ENCODE data around the gene HSBP1.

HSBP1 gene

GRCh38 chr16:83833921-83834320 lies 26.1 kb downstream of the HSBP1 start:
- H3K4me1 Mint-ChIP-seq, result peaks cover 5% of the 10 kb centered on the region
- no peaks in the 10 kb centered on the region for H3K36me3 Mint-ChIP-seq (ENCODE audit: insufficient read depth)
- no peak overlapping the region for H3K4me3 Mint-ChIP-seq
- no peaks in the 10 kb centered on the region for H3K9me3 Mint-ChIP-seq
- DNase-seq (ENCODE audit: low spot score in 2 of 2) (no peak), ATAC-seq (replicated peaks; ENCODE audit: extremely low read depth, poor library complexity, severe bottlenecking) (no peak)
- H3K27ac Mint-ChIP-seq (ENCODE audit: low read depth), result no peak overlapping the region
- peaks cover 26% of the 10 kb centered on the region for H3K27me3 Mint-ChIP-seq

GRCh38 chr16:83835586-83836566 lies 28.1 kb downstream of the HSBP1 start:
- Mint-ChIP-seq H3K4me1 (peaks cover 5% of the 10 kb centered on the region), H3K4me3 (no peak overlapping the region), H3K9me3 (no peaks in the 10 kb centered on the region), H3K27ac (ENCODE audit: low read depth) (no peak overlapping the region), H3K36me3 (ENCODE audit: insufficient read depth) (no peaks in the 10 kb centered on the region), H3K27me3 (peaks cover 26% of the 10 kb centered on the region)
- ATAC-seq (replicated peaks; ENCODE audit: extremely low read depth, poor library complexity, severe bottlenecking), result no peak
- no peak for DNase-seq (ENCODE audit: low spot score in 2 of 2)

GRCh38 chr16:83837566-83837965 lies 29.8 kb downstream of the HSBP1 start:
- ATAC-seq (replicated peaks; ENCODE audit: extremely low read depth, poor library complexity, severe bottlenecking), result no peak
- H3K4me3 Mint-ChIP-seq, result no peak overlapping the region
- H3K27me3 Mint-ChIP-seq, result peaks cover 16% of the 10 kb centered on the region
- H3K36me3 Mint-ChIP-seq (ENCODE audit: insufficient read depth), result peaks cover 1% of the 10 kb centered on the region
- no peaks in the 10 kb centered on the region for H3K9me3 Mint-ChIP-seq
- H3K27ac Mint-ChIP-seq (ENCODE audit: low read depth), result no peak overlapping the region
- H3K4me1 Mint-ChIP-seq, result peaks cover 5% of the 10 kb centered on the region
- DNase-seq (ENCODE audit: low spot score in 2 of 2), result no peak

GRCh38 chr16:83838151-83838550 lies 30.4 kb downstream of the HSBP1 start:
- Mint-ChIP-seq H3K36me3 (ENCODE audit: insufficient read depth) (peaks cover 1% of the 10 kb centered on the region), H3K4me3 (no peak overlapping the region), H3K27ac (ENCODE audit: low read depth) (no peak overlapping the region), H3K9me3 (no peaks in the 10 kb centered on the region), H3K4me1 (peaks cover 5% of the 10 kb centered on the region), H3K27me3 (peaks cover 16% of the 10 kb centered on the region)
- DNase-seq (ENCODE audit: low spot score in 2 of 2) (no peak), ATAC-seq (replicated peaks; ENCODE audit: extremely low read depth, poor library complexity, severe bottlenecking) (no peak)

- Mint-ChIP-seq H3K27me3 (peaks cover 16% of the 10 kb centered on the region), H3K4me1 (peaks cover 5% of the 10 kb centered on the region), H3K36me3 (ENCODE audit: insufficient read depth) (peaks cover 1% of the 10 kb centered on the region), H3K9me3 (no peaks in the 10 kb centered on the region), H3K4me3 (no peak overlapping the region), H3K27ac (ENCODE audit: low read depth) (no peak overlapping the region)
- no peak for DNase-seq (ENCODE audit: low spot score in 2 of 2)
- ATAC-seq (replicated peaks; ENCODE audit: extremely low read depth, poor library complexity, severe bottlenecking), result no peak
Measured at GRCh38 chr16:83839561-83839960, 31.8 kb downstream of the HSBP1 start.

- H3K4me1 Mint-ChIP-seq, result peaks cover 5% of the 10 kb centered on the region
- ATAC-seq (replicated peaks; ENCODE audit: extremely low read depth, poor library complexity, severe bottlenecking) (no peak), DNase-seq (ENCODE audit: low spot score in 2 of 2) (no peak)
- peaks cover 1% of the 10 kb centered on the region for H3K36me3 Mint-ChIP-seq (ENCODE audit: insufficient read depth)
- H3K9me3 Mint-ChIP-seq, result no peaks in the 10 kb centered on the region
- H3K27ac Mint-ChIP-seq (ENCODE audit: low read depth), result no peak overlapping the region
- H3K4me3 Mint-ChIP-seq, result no peak overlapping the region
- H3K27me3 Mint-ChIP-seq, result peaks cover 16% of the 10 kb centered on the region
Measured at GRCh38 chr16:83840060-83840617, 32.4 kb downstream of the HSBP1 start.

- Mint-ChIP-seq H3K27ac (ENCODE audit: low read depth) (no peak overlapping the region), H3K9me3 (no peaks in the 10 kb centered on the region), H3K27me3 (peaks cover 23% of the 10 kb centered on the region), H3K36me3 (ENCODE audit: insufficient read depth) (peaks cover 1% of the 10 kb centered on the region), H3K4me3 (no peak overlapping the region), H3K4me1 (no peaks in the 10 kb centered on the region)
- DNase-seq (ENCODE audit: low spot score in 2 of 2) (no peak), ATAC-seq (replicated peaks; ENCODE audit: extremely low read depth, poor library complexity, severe bottlenecking) (no peak)
Measured at GRCh38 chr16:83842291-83842690, 34.5 kb downstream of the HSBP1 start.

- H3K4me1 Mint-ChIP-seq, result no peaks in the 10 kb centered on the region
- no peak overlapping the region for H3K27ac Mint-ChIP-seq (ENCODE audit: low read depth)
- peaks cover 17% of the 10 kb centered on the region for H3K27me3 Mint-ChIP-seq
- DNase-seq (ENCODE audit: low spot score in 2 of 2), result no peak
- H3K36me3 Mint-ChIP-seq (ENCODE audit: insufficient read depth), result peaks cover 1% of the 10 kb centered on the region
- H3K4me3 Mint-ChIP-seq, result no peak overlapping the region
- no peak for ATAC-seq (replicated peaks; ENCODE audit: extremely low read depth, poor library complexity, severe bottlenecking)
- H3K9me3 Mint-ChIP-seq, result no peaks in the 10 kb centered on the region
Measured at GRCh38 chr16:83842756-83843507, 35.2 kb downstream of the HSBP1 start.

- ATAC-seq (replicated peaks; ENCODE audit: extremely low read depth, poor library complexity, severe bottlenecking) (no peak), DNase-seq (ENCODE audit: low spot score in 2 of 2) (no peak)
- Mint-ChIP-seq H3K4me3 (no peak overlapping the region), H3K4me1 (no peaks in the 10 kb centered on the region), H3K36me3 (ENCODE audit: insufficient read depth) (peaks cover 1% of the 10 kb centered on the region), H3K27ac (ENCODE audit: low read depth) (no peak overlapping the region), H3K9me3 (no peaks in the 10 kb centered on the region), H3K27me3 (peaks cover 9% of the 10 kb centered on the region)
Measured at GRCh38 chr16:83843657-83844056, 35.9 kb downstream of the HSBP1 start.

GRCh38 chr16:83845263-83845662 lies 37.5 kb downstream of the HSBP1 start:
- Mint-ChIP-seq H3K4me1 (no peaks in the 10 kb centered on the region), H3K27ac (ENCODE audit: low read depth) (no peak overlapping the region), H3K4me3 (no peak overlapping the region), H3K27me3 (peaks cover 18% of the 10 kb centered on the region), H3K9me3 (no peaks in the 10 kb centered on the region), H3K36me3 (ENCODE audit: insufficient read depth) (peaks cover 1% of the 10 kb centered on the region)
- DNase-seq (ENCODE audit: low spot score in 2 of 2), result no peak
- ATAC-seq (replicated peaks; ENCODE audit: extremely low read depth, poor library complexity, severe bottlenecking), result no peak

- Mint-ChIP-seq H3K4me3 (no peak overlapping the region), H3K27ac (ENCODE audit: low read depth) (no peak overlapping the region), H3K27me3 (peaks cover 29% of the 10 kb centered on the region), H3K4me1 (no peaks in the 10 kb centered on the region), H3K36me3 (ENCODE audit: insufficient read depth) (no peaks in the 10 kb centered on the region), H3K9me3 (no peaks in the 10 kb centered on the region)
- DNase-seq (ENCODE audit: low spot score in 2 of 2) (no peak), ATAC-seq (replicated peaks; ENCODE audit: extremely low read depth, poor library complexity, severe bottlenecking) (no peak)
Measured at GRCh38 chr16:83847371-83848225, 39.8 kb downstream of the HSBP1 start.

GRCh38 chr16:83849421-83849820 lies 41.6 kb downstream of the HSBP1 start:
- Mint-ChIP-seq H3K27ac (ENCODE audit: low read depth) (no peak overlapping the region), H3K9me3 (no peaks in the 10 kb centered on the region), H3K4me1 (no peaks in the 10 kb centered on the region), H3K4me3 (no peak overlapping the region), H3K27me3 (peaks cover 36% of the 10 kb centered on the region), H3K36me3 (ENCODE audit: insufficient read depth) (no peaks in the 10 kb centered on the region)
- ATAC-seq (replicated peaks; ENCODE audit: extremely low read depth, poor library complexity, severe bottlenecking), result no peak
- no peak for DNase-seq (ENCODE audit: low spot score in 2 of 2)

All from central memory CD8-positive, alpha-beta T cell (primary cell).